GM18907 (cell line): ENCODE measurements around the gene ITSN2.
A peak's percentile ranks its signal among the peaks of the same experiment; 100 is the strongest.
"Not testable (repeated sequence)": the region's sequence is repeated elsewhere in the genome, so short reads cannot be mapped to it uniquely, and the experiment has no call there.

Experiments
- ATAC-seq: cut with Tn5 transposase; IDR thresholded peaks from one replicate; pipeline ENCODE4 v1.9.1; 2021; ENCODE audit warnings: mild to moderate bottlenecking, moderate library complexity; ENCODE audit not compliant: unreplicated experiment

ITSN2 gene

DNA sequence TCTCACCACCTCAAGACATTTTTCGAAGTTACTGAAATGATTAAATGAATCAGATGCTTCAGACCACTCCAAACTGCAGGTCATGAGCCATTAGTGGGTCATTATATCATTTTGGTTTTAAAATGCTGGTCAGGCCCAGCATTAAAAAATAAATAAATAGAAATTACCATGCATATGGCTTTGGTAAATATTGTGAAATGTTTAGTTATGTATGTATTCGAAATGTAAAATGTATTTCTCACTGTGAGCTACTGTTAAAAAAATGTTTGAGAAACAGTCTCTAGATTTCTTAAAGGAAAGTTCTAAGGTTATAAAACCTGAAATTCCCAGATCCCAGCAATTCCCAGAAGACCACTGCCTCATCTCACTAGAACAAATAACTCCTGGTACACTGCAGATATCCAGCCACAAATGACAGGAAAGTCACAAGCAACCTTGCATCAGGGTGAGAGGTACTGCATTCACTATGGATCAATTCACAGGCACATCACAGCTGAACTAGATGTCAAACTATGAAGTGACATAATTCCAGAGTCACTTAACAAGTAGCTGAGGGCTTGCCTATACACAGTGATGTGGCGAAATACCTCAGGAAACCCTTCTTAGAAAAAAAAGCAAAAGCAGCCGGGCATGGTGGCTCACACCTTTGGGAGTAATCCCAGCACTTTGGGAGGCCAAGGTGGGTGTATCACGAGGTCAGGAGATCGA lies 138.8 kb downstream of the ITSN2 start:
- no peak for ATAC-seq

DNA sequence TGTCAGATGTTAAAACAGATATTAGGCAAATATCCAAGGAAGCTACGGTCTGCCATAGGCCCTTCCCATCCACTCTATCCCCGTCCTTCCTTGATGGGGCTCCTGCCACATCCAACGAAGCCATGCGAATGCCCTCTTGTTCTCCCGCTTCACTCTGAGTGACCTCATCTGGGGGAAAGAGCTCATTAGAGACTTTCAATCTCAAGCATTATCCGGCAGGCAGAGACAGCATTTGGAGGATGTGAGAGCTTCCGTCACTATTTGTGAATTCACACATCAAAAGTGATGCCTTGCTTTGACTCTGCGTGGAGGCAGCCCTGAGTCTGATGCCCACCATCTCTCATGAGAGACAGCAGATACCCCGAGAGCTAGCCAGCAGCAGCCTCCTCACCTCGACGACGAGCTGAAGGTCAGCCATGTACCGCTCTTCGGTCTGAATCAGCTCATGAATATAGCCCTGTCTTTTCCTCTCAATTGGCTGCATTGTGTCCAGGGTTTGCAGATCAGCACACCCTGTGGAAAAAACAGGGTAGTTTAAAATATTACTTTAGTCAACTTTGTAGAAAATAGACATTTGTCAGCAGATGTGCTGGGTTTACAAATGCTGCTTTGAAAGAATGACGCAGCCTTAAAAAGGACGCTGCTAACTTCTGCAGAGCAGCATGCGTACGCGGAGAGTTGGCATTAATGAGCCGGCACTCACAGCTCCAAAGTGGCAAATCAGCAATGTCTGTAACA lies 139.6 kb downstream of the ITSN2 start:
- no peak for ATAC-seq

DNA sequence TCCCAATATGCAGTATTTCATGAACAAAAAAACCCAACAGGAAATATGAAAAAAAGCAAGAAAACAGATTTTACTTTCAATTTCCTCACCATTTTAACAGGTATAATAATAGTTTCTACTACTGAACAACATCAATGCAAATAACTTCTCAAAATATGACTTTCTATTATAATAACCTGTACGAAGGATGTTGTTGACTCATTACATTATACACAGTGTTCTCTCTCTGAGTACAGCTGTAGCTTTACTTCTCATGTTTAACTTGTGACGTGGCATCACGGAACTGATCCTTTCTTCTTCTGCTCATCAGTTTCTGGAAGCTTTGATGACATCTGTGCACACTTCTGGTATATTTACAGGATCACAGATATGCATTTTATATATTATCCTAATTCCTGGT lies 145.5 kb downstream of the ITSN2 start:
- ATAC-seq = peak; percentile 83

DNA sequence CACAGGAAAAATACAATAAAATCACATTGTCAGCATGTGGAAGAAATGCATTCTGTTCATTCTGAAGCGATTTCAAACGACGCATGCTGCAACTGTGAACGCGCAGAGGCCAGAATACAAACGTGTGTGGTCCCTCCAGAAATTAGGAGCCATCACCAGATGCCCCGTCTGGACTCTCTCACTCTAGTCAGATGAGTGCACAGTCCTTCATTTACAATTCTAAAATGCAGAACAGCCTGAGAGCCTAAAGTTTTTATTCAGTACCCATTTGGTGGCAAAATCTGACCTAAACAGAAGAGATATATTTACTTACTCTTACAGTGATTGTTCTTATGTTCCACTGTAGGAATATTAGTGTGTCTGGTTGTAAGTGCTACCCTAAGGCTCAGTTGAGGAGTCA lies 148.9 kb downstream of the ITSN2 start:
- ATAC-seq = no peak

DNA sequence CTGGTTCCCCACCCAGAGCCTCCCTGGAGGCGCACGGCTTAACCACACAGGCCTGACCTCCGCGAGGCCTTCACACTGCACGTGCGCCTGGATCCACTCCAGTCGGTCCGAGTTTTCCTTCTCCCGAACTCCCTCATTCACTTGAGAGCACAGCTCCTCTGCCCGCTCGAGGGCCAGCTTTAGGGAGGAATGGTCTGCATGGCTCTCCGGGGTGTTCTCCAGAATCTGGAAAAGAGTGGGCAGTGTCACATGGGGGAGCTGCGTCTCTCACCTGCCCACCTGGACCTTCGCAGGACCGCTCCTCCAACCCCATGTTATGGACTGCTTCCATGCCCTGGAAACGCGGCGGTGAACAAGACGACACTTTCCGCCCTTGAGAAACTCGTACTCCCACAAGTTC lies 149.6 kb downstream of the ITSN2 start:
- ATAC-seq = no peak

DNA sequence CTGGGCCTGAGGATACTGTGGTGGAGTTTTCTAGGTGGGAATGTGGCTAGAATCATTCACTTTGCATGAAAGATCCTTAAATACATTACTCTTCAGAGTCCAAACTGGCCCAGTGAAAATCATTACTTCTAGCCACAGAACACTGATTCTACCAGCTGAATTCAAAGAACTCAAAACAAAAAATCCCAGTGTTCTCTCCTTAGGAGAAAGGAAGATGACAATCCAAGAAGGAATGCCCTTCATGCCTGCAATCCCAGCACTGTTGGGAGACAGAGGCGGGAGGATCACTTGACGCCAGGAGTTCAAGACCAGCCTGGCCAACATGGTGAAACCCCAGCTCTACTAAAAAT lies 150.3 kb downstream of the ITSN2 start:
- no peak for ATAC-seq

DNA sequence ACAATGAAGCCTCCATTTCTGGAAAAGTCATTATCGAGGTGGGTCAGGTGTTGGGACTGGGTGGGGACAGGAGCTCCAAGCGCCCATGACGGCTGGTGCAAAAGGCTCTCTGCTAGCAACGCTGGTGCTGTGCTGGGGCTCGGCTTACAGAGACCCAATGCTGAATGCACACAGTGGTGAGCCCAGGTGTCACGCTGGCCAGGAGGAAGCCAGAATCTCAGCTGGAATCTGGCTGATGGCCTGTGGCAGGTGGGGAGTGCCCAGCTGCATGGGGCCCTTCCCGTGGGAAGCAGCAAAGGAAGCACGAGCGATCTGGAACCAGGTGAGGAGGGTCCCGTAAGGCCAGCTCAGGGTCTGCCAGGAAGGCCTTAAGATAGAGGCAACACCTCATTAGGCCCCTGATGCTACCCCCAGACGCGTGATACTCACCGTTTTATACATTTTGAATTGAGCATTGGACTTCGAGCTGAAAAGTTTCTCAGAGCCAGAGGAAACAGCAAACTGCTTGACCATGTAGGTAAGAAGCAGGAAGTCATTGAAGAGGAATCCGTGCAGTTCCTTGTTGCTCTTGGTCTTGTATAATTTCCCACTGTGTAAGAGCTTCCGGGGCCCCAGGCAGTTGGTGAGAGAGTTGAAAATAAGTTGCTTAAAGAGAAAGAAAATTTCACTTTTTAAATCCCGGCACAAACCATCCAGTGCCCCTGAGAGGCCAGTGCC lies 150.8 kb downstream of the ITSN2 start:
- ATAC-seq = no peak

DNA sequence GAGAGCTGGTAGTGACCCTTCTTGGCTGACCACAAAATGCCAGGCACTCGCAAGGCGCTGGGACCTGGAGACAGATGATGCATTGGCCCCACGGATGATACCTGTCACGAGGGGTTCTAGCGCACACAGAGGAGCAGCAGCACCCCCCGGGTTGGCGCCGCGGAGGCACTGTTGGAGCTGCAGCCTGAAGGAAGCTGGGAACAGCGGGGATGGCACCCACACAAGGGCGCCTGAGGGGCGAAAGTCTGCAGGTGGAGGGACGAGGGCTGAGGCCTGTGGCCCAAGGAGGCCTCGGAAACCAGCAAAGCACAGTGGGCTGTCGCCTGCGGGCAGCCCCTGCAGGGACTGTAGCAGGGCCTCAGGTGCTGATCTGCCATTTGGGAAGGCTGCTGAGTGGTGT lies 151.8 kb downstream of the ITSN2 start:
- no peak for ATAC-seq

DNA sequence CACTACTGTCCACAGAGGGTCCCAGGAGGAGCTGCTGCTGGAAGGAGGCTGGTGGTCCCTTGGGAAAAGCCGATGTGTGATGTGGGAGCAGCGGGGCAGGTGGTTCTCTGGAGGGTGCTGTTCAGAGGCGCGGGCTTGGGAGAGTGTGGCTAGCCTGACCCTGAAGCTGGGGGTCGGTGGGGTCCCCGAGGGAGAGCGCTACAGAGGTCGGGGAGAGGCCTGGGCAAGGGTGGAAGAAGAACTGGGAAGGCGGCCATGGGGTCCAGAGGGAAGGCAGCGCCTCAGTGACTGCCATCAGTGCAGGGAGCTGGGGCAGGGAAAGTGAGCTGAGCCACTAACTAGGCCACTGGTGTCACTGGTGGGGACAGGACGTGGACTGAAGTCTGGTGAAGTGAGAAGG lies 153.0 kb downstream of the ITSN2 start:
- no peak for ATAC-seq

DNA sequence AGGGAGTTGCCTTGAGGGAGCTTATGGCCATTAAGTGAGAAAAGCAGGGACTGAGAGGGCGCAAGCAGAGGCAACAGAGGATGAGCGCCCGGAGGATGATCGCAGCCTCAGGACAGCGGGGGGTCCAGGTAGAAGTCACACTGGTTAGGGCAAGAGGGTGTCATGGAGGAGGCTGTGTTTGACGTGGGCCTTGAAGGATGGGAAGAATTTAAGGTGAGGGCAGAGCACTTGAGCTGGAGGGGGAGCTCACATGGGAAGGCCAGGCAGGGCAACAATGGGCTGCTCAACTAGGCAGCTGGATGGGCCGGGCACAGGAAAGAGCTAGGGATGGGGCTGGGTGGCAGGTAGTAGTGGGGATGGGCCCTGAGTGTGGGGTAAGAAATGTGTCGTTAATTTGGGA lies 153.6 kb downstream of the ITSN2 start:
- ATAC-seq = no peak

DNA sequence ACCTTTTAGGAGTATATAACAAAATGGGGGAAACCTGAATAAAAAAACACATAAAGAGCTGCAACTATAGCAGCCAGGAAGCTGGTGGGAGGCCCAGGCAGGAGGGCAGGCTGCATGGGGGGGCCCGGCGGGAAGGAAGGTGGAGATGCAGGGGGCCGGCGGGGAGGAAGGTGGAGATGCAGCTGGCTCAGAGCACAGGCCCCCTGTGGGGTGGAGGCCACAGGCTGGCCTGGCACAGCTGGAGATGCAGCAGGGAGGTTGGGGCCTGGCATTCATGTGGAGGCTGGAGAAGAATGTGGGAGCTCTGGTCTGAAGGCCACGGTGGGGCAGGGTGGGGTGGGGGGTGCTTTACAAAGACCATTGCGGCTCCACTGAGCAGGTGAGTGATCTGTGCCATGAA lies 154.1 kb downstream of the ITSN2 start:
- no peak for ATAC-seq

DNA sequence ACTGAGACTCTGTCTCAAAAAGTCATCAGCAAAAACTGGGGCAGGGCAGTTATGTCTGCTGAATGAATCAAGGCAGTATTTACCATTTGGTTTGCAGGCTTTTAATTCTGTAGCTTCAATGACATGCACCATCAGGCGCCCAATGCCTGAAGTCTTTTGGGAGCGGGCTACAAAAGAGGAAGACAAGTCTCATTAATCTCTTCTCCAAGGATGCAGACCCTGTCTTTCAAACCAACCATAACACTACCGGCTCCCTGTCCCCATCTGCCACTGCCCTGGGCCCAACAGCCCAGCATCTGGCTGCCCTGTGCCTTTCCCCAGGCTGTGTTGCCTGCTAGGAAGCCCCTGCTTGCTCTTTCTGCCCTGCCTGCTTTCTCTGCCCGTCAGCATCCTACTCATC lies 155.2 kb downstream of the ITSN2 start:
- ATAC-seq = no peak

DNA sequence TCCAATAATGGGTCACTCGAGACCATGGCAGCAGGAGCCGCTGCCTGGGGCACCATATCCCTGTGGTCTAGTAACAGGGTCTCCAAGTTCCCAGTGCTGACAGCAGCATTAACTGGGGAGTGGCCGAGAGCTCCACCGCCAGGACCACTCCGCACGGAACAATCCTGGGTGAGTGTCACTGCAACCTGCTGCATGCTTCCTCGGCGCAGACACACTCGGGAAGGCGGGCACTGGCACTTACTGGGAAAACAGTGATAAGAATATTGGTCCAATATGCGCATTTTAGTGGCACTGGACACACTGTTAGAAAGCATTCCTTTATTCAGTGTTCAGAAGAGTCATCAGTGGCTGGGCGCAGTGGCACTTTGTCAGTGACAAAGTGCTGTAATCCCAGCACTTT lies 155.8 kb downstream of the ITSN2 start:
- ATAC-seq = no peak

DNA sequence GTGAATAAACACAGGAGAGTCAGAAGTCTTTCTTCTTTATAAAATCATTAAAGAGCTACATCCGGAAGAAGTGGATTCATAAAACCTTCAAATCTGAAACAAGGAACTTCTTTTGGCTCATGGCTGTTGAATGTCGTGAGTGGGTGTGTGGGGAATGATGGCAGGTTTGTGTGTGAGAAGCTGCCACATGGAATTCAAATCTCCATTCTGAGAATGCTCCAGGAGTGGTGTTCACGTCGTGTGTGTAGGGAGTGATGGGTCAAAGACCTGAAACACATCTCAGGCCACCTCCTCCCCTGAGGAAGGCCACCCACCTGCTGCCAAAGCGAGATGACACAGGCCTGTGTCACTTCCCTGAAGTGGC lies 156.6 kb downstream of the ITSN2 start:
- no peak for ATAC-seq

DNA sequence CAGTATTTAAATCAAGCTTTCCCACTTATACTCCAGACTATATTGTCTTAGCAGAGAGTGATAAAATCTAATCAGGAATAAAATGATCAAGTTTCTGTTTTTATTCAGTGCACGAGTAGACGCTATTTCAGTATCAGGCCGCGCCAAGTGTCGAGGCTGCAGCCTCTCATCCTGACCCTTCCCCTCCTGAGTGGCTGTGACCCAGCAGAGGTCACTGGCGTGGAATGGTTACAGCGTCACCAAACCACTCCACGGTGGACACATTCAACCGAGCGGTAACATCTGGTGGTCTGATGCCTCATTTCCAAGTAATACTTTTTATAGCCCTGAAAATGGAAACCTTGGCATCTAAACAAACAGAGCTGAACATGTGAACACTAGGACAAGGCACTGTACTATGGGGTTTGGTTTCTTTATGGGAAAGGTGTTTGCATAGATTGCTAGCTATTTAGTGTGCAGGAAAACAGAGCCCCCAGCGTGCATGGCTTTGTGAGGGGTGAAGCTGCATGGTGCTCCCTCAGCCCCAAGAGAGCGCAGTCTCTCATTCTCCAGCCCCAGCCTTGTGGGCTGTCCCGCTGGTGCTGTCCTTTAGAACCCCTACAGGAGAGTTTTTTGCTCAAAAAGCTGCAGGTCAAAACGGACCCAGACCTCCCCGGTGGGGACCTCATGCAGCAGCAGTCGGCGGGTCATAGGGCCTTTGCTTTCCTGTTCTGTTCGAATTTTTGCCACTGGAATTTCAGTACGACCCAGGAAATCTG lies 157.1 kb downstream of the ITSN2 start:
- ATAC-seq = no peak

DNA sequence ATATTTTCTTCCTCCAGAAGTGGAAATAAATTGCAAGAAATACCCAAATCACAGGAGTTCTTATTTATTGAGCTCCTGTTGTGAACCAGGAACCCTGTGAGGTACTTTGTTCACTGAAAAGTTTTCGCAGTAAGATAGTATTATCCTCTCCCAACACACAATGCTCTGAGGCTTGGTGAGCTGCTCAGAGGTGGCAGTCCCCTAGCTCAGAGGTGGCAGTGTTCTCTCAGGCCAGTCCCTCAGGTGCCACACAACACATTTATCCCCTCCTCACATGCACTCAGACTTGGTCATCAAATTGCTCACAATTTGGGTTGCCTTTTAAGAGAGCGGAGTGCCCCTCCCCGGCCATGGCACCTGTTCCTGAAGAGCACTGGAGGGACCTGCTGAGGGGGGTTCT lies 159.5 kb downstream of the ITSN2 start:
- ATAC-seq = no peak

DNA sequence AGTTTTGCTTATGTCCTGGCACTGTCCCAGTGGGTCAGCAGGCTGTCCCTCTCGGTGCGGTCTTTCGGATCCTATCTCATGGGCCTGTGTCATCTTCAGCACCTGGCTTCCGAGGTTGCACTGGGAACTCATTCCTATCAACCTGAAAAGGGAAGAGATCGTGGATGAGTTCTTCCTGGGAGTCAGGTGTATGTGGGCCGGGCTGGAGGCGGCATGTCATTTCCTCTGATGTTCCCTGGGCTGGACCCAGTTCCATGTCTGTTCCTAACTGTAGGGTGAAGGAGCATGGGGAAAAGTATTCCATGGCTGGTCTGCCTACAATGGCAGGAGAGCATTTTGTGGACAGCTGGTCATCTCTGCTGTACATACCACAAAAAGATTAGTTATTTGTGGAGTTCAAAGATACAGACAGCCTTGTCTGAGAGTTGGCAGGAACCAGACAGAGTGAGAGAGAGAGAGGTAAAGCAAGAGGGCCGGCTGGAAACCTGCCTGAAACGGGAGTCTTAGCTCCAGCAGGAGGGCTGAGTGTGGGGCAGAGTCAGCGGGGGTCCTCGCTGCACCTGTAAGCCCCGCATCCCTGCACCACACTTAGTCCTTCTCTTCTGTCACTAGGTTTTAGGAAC lies 160.3 kb downstream of the ITSN2 start:
- no peak for ATAC-seq

DNA sequence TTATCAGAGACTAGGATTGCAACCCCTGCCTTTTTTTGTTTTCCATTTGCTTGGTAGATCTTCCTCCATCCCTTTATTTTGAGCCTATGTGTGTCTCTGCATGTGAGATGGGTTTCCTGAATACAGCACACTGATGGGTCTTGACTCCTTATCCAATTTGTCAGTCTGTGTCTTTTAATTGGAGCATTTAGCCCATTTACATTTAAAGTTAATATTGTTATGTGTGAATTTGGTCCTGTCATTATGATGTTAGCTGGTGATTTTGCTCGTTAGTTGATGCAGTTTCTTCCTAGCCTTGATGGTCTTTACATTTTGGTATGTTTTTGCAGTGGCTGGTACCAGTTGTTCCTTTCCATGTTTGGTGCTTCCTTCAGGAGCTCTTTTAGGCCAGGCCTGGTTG lies 163.1 kb downstream of the ITSN2 start:
- ATAC-seq = not testable (repeated sequence)

DNA sequence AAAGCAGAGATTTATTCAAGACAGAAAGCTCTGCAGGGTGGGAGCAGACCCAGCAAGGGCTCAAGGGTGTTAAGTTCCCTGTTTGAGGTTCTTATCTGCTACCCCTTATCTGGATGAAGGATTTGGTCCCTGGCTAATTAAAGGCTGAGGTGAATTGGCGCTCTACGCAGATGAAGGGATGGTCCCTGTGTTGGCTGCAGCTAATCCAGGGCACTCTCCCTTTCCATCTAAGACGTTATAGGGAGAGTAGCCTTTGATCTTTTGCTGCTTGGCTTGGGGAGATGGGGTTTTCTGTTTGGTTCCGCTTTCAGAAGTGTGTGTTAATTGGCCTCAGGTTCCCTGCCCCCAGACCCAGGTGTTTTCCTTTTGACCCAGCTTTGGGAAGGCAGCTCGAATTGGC lies 168.5 kb downstream of the ITSN2 start:
- no peak for ATAC-seq

DNA sequence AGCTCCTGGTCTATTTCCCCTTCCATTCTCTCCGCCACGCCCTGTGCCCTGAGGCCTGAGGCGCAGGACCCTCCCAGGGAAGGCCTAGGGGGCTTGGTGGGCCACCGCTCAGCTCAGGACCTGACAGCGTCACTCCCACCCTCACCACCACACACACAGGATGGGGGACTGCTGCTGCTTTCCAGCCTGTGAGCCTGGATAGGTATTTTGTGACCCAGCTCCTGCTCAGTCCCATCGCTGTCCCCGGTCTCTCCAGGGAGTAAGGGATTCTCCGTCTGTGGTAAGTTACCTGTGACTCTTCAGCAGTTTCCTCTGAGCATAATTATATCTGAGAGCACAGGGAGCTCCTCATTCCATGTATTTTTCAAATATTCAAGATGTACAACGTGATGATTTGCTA lies 169.2 kb downstream of the ITSN2 start:
- no peak for ATAC-seq

DNA sequence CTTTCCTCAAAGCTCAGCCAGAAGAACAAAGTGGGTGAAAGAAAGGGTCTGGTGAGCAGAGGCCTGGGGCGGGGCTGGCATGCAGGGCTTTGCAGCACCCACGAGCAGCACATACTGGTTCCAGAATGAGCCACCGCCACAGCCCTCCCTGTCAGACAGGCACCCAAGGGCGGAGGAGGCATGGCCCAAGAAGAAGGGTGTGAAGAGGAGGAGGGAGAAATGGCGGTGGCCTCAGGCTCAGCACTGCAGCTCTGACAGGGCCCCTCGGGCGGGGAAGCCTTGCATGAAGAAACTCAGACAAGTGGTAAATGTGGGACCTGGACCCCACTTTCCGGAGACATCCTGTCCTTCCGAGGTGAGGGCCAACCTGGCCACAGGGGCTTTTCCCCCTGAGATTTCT lies 169.8 kb downstream of the ITSN2 start:
- ATAC-seq = no peak
